ENCODE measurements around the gene MAGED2. TPM values are rescaled to one million over a fixed set of nuclear protein-coding genes. Genes with fewer than 3 reads are reported as not detected.
"Not testable (repeated sequence)": the region's sequence is repeated elsewhere in the genome, so short reads cannot be mapped to it uniquely, and the experiment has no call there.

MAGED2 gene
- total and polyA plus RNA-seq, 2 donors (not counting 3 experiments of a cell fraction or from before 2014, with no cell fraction given), result 241 to 309 TPM

- Histone ChIP-seq H3K36me3 (ENCODE audit: control insufficient read depth in 2 of 2, extremely low read depth in 1 of 2, insufficient read depth in 2 of 2, low read length in 2 of 2) (no peaks in the 10 kb centered on the region), H3K9me1 (replicated peaks; ENCODE audit: control insufficient read depth, extremely low read depth, insufficient read depth, low read length) (no peaks in the 10 kb centered on the region), H3K27ac (ENCODE audit: insufficient read depth, low read depth, low read length) (no peak overlapping the region), H2AFZ (ENCODE audit: low read depth, low read length) (no peak overlapping the region), H3K9me3 (replicated peaks; ENCODE audit: control insufficient read depth, insufficient read depth, low read length) (no peaks in the 10 kb centered on the region), H3K4me3 (replicated peaks in 1 of 3; ENCODE audit: insufficient read depth in 1 of 3, low read depth in 1 of 3, low read length in 3 of 3) (no peak overlapping the region), H4K20me1 (replicated peaks; ENCODE audit: control insufficient read depth, extremely low read depth, insufficient read depth, low read length) (no peaks in the 10 kb centered on the region), H3K4me2 (ENCODE audit: insufficient read depth, low read length) (no peak overlapping the region), H3K4me1 (ENCODE audit: control insufficient read depth, extremely low read depth, insufficient read depth, low read length) (no peaks in the 10 kb centered on the region), H3K27me3 (ENCODE audit: control insufficient read depth in 2 of 2, insufficient read depth in 2 of 2, low read length in 2 of 2) (no peaks in the 10 kb centered on the region), H3K79me2 (ENCODE audit: control insufficient read depth, insufficient read depth, low read length) (no peaks in the 10 kb centered on the region), H3K9ac (replicated peaks; ENCODE audit: extremely low read depth, insufficient read depth, low read length) (no peak overlapping the region)
- POLR2A ChIA-PET, result no interaction called here
- CTCF ChIA-PET, result no interaction called here
- BruUV-seq (replicated peaks), result no TSS peak
- intact Hi-C loops (cut with micrococcal nuclease) (no loop called here), dilution Hi-C loops (cut with MboI; ENCODE audit: extremely low pct_ligation_motif_present, low sequenced_read_pairs) (no loop called here)
- TF ChIP-seq JUN (IDR thresholded peaks at IDR 0.05; ENCODE audit: borderline replicate concordance, insufficient read depth, insufficient read length, low read depth) (no peak), EZH2 (IDR thresholded peaks at IDR 0.05; ENCODE audit: borderline replicate concordance, low read depth, low read length, severe bottlenecking) (no peak), CTCF (IDR thresholded peaks at IDR 0.05; ENCODE audit: extremely low read depth in 1 of 2, insufficient read depth in 1 of 2, low read depth in 1 of 2, low read length in 2 of 2) (no peak), MAX (IDR thresholded peaks at IDR 0.05; ENCODE audit: insufficient read depth, insufficient read length) (no peak), MYC (IDR thresholded peaks at IDR 0.05; ENCODE audit: low read depth, low read length) (no peak), POLR2AphosphoS5 (IDR thresholded peaks at IDR 0.05; ENCODE audit: insufficient read depth, low read depth, low read length) (no peak), GATA2 (IDR thresholded peaks at IDR 0.05; ENCODE audit: insufficient read depth, insufficient read length, low read depth, low read length) (no peak), POLR2A (IDR thresholded peaks at IDR 0.05; ENCODE audit: low read depth, low read length) (no peak), FOS (IDR thresholded peaks at IDR 0.05; ENCODE audit: borderline replicate concordance, insufficient read depth, low read length) (no peak)
- DNase-seq (ENCODE audit: low read depth, low spot score), result no peak
- no peak for FAIRE-seq
Observed at GRCh38 chrX:54758114-54759055, 49.2 kb upstream of the MAGED2 start.

GRCh38 chrX:54774391-54775094 is 33.0 kb upstream of the MAGED2 start:
- H3K79me2 ChIP-seq (ENCODE audit: control insufficient read depth, insufficient read depth, low read length); H2AFZ ChIP-seq (ENCODE audit: low read depth, low read length); H3K9ac ChIP-seq (replicated peaks; ENCODE audit: extremely low read depth, insufficient read depth, low read length); dilution Hi-C loops (cut with MboI; ENCODE audit: extremely low pct_ligation_motif_present, low sequenced_read_pairs); POLR2A ChIA-PET; H3K27ac ChIP-seq (ENCODE audit: insufficient read depth, low read depth, low read length); CTCF ChIA-PET; H3K9me1 ChIP-seq (replicated peaks; ENCODE audit: control insufficient read depth, extremely low read depth, insufficient read depth, low read length); H3K27me3 ChIP-seq (ENCODE audit: control insufficient read depth in 2 of 2, insufficient read depth in 2 of 2, low read length in 2 of 2); H3K36me3 ChIP-seq (ENCODE audit: control insufficient read depth in 2 of 2, extremely low read depth in 1 of 2, insufficient read depth in 2 of 2, low read length in 2 of 2); H3K4me2 ChIP-seq (ENCODE audit: insufficient read depth, low read length); BruUV-seq (replicated peaks); H3K4me1 ChIP-seq (ENCODE audit: control insufficient read depth, extremely low read depth, insufficient read depth, low read length); H3K9me3 ChIP-seq (replicated peaks; ENCODE audit: control insufficient read depth, insufficient read depth, low read length); H4K20me1 ChIP-seq (replicated peaks; ENCODE audit: control insufficient read depth, extremely low read depth, insufficient read depth, low read length); H3K4me3 ChIP-seq (replicated peaks in 1 of 3; ENCODE audit: insufficient read depth in 1 of 3, low read depth in 1 of 3, low read length in 3 of 3); intact Hi-C loops (cut with micrococcal nuclease): not testable (repeated sequence)
- FAIRE-seq, result peak; percentile 56
- DNase-seq (ENCODE audit: low read depth, low spot score), result peak; percentile 6
